K562 (cell line): Measurements from ENCODE around the gene NCKAP1. TPM values are rescaled to one million over a fixed set of nuclear protein-coding genes. Genes with fewer than 3 reads are reported as not detected.
A peak's percentile ranks its signal among the peaks of the same experiment; 100 is the strongest.

Source experiments
- ARID4B ChIP-seq: sonication (generic); formaldehyde crosslinking; IDR thresholded peaks from 2 replicates; pipeline ENCODE4 v1.8.0; 2022; ENCODE audit warnings: mild to moderate bottlenecking, missing genetic modification reagents
- BCL6 ChIP-seq: fragments of 250-450 bp; sonication (Bioruptor Pico); IDR thresholded peaks from 2 replicates; pipeline ENCODE4 v1.4.0; 2020
- BRD4 ChIP-seq: fragments of 200-600 bp; sonication (generic); IDR thresholded peaks from 2 replicates; pipeline ENCODE4 v1.6.1; 2017; ENCODE audit warnings: inconsistent platforms
- CEBPB ChIP-seq: fragments of 450-650 bp; IDR thresholded peaks from 2 replicates; pipeline ENCODE4 v1.6.1; 2016; ENCODE audit warnings: missing genetic modification characterization, missing compliant biosample characterization
- ETV1 ChIP-seq: fragments of 450-650 bp; conservative IDR thresholded peaks from 2 replicates; pipeline ENCODE4 v1.6.1; 2016; ENCODE audit warnings: missing genetic modification characterization, control low read depth, low read depth, missing compliant biosample characterization
- GTF2F1 ChIP-seq: IDR thresholded peaks from 2 replicates; pipeline ENCODE4 v1.6.1; 2011; ENCODE audit warnings: low read depth, low read length, improper control_type of control experiment
- HMGXB4 ChIP-seq: sonication (generic); formaldehyde crosslinking; IDR thresholded peaks from 2 replicates; pipeline ENCODE4 v1.8.1; 2023; ENCODE audit warnings: mild to moderate bottlenecking, missing genetic modification reagents
- IRF2 ChIP-seq: sonication (generic); formaldehyde crosslinking; IDR thresholded peaks from 2 replicates; pipeline ENCODE4 v1.8.1; 2022; ENCODE audit warnings: mild to moderate bottlenecking, missing genetic modification reagents
- NFRKB ChIP-seq: fragments of 450-650 bp; IDR thresholded peaks from 2 replicates; pipeline ENCODE4 v1.6.1; 2016; ENCODE audit warnings: low read depth
- NR4A1 ChIP-seq, 2 experiments: fragments of 250-450 bp in 1 of 2; fragments of 450-650 bp in 1 of 2; sonication (Bioruptor Pico) in 1 of 2; IDR thresholded peaks; 2 replicates each; pipeline versions ENCODE4 v1.4.0 to v1.6.1; 2016 to 2020; ENCODE audit warnings: mild to moderate bottlenecking in 2 of 2, missing compliant biosample characterization in 1 of 2, missing genetic modification characterization in 1 of 2, moderate library complexity in 1 of 2
- PHF8 ChIP-seq: fragments of 200-600 bp; sonication (generic); IDR thresholded peaks from 2 replicates; pipeline ENCODE4 v1.6.1; 2012; ENCODE audit warnings: mixed run types, mild to moderate bottlenecking, inconsistent platforms, low read length, moderate library complexity, borderline replicate concordance
- POLR2G ChIP-seq: fragments of 200-400 bp; formaldehyde crosslinking; IDR thresholded peaks from 2 replicates; pipeline ENCODE4 v1.6.1; 2017; ENCODE audit warnings: low read depth, mild to moderate bottlenecking, antibody characterized with exemption, low read length, moderate library complexity
- RAD21 ChIP-seq, 2 experiments: fragments of 250-450 bp in 1 of 2; fragments of 450-650 bp in 1 of 2; sonication (Bioruptor Pico) in 1 of 2; formaldehyde crosslinking in 1 of 2; IDR thresholded peaks in 1 of 2; conservative IDR thresholded peaks in 1 of 2; 2 replicates each; pipeline versions ENCODE4 v1.4.0 to v1.8.0; 2020 to 2022; ENCODE audit warnings: mild to moderate bottlenecking in 2 of 2, moderate library complexity in 1 of 2
- TAF7 ChIP-seq: fragments of 450-650 bp; IDR thresholded peaks from 2 replicates; pipeline ENCODE4 v1.6.1; 2016; ENCODE audit warnings: missing genetic modification characterization, missing compliant biosample characterization
- TBP ChIP-seq: optimal IDR thresholded peaks from 2 replicates; pipeline ENCODE3; 2011; ENCODE audit warnings: low read depth, low read length, improper control_type of control experiment
- XRCC4 ChIP-seq: IDR thresholded peaks from one replicate; pipeline ENCODE4 v1.6.1; 2011; ENCODE audit not compliant: insufficient read depth, insufficient read length; ENCODE audit errors: extremely low read depth
- ZNF583 ChIP-seq: fragments of 250-450 bp; sonication (Bioruptor Pico); IDR thresholded peaks from 2 replicates; pipeline ENCODE4 v1.4.0; 2020
- polyA plus RNA-seq, 8 experiments: library from polyadenylated mRNA; depleted of rRNA in 4 of 8; stranded (reverse) in 5 of 8; unstranded in 3 of 8; fragments of >200 nt; fragmentation: Nextera tagmentation in 2 of 8; fragmentation: Illumina TruSeq in 1 of 8; extraction: Ambion mirVana in 2 of 8; extraction: Trizol in 1 of 8; gene quantifications; 2 replicates each; pipeline versions ENCODE4 v1.2.1 to v1.2.3, GENCODE V29; 2011 to 2014; ENCODE audit warnings: inconsistent platforms in 1 of 8, missing spikeins in 1 of 8
- total RNA-seq, 7 experiments: library from RNA; depleted of rRNA in 6 of 7; stranded (reverse); fragments of >200 nt in 6 of 7; fragmentation: Illumina TruSeq in 2 of 7; extraction: Trizol in 2 of 7; gene quantifications; 2 replicates each; pipeline versions ENCODE4 v1.2.1 to v1.2.3, GENCODE V29; 2011 to 2021; ENCODE audit warnings: low replicate concordance in 1 of 7
- TF ChIP-seq, protein P1 (sequence below), 3 experiments: IDR thresholded peaks in 2 of 3; conservative IDR thresholded peaks in 1 of 3; 2 replicates each; pipeline ENCODE4 v1.5.1; 2011 to 2012; ENCODE audit warnings: low read length in 3 of 3, mild to moderate bottlenecking in 3 of 3, control low read depth in 2 of 3, improper control_type of control experiment in 1 of 3, inconsistent platforms in 1 of 3, low read depth in 1 of 3, mixed read lengths in 1 of 3, moderate library complexity in 1 of 3; ENCODE audit not compliant: insufficient read depth in 2 of 3

NCKAP1 gene
- total and polyA plus RNA-seq, 9 of the 15 experiments (the other 6 are each of a cell fraction or from before 2014, with no cell fraction given): 34.0 to 153 (median 88.7) TPM

GRCh38 chr2:183038341-183039300 lies at the start of gene NCKAP1 (continued):
- TF ChIP-seq RAD21 (CRISPR knock-in tag; conservative IDR thresholded peaks at IDR 0.05 in 1 of 2, IDR thresholded peaks at IDR 0.05 in 1 of 2) (peak; percentile 57 to 65), ARID4B (CRISPR knock-in tag) (peak; percentile 59), ETV1 (peak; percentile 61; the same call in 1 of the 2 replicates), POLR2G (peak; percentile 92), PHF8 (peak; percentile 65), BCL6 (no peak), BRD4 (0 out of 2 replicates have a peak, but pooled peaks have one; percentile 2), NFRKB (peak; percentile 53; the same call in 1 of the 2 replicates), XRCC4 (no peak), IRF2 (CRISPR knock-in tag) (no peak), HMGXB4 (peak; percentile 96), CEBPB (0 out of 2 replicates have a peak, but pooled peaks have one; percentile 12), TBP (peak; percentile 52), NR4A1 (CRISPR knock-in tag; IDR thresholded peaks at IDR 0.05) (0 out of 2 replicates have a peak, but pooled peaks have one; percentile 56), NR4A1 (tag; IDR thresholded peaks at IDR 0.05) (no peak), TAF7 (peak; percentile 64; the same call in 1 of the 2 replicates), GTF2F1 (peak; percentile 81), ZNF583 (peak; percentile 84)
- TF ChIP-seq, protein P1, sequence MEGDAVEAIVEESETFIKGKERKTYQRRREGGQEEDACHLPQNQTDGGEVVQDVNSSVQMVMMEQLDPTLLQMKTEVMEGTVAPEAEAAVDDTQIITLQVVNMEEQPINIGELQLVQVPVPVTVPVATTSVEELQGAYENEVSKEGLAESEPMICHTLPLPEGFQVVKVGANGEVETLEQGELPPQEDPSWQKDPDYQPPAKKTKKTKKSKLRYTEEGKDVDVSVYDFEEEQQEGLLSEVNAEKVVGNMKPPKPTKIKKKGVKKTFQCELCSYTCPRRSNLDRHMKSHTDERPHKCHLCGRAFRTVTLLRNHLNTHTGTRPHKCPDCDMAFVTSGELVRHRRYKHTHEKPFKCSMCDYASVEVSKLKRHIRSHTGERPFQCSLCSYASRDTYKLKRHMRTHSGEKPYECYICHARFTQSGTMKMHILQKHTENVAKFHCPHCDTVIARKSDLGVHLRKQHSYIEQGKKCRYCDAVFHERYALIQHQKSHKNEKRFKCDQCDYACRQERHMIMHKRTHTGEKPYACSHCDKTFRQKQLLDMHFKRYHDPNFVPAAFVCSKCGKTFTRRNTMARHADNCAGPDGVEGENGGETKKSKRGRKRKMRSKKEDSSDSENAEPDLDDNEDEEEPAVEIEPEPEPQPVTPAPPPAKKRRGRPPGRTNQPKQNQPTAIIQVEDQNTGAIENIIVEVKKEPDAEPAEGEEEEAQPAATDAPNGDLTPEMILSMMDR (IDR thresholded peaks at IDR 0.05 in 2 of 3, conservative IDR thresholded peaks at IDR 0.05 in 1 of 3; ENCODE audit: insufficient read depth in 2 of 3, low read depth in 1 of 3, low read length in 3 of 3): peak; percentile 77 to 93 (median 80)
